Measurements from ENCODE around the gene YWHAG.

GRCh38 chr7:76342222-76342621 lies 16.6 kb downstream of the YWHAG start:
- TF ChIP-seq CTCF (conservative IDR thresholded peaks at IDR 0.05; ENCODE audit: low read length) (no peak), EZH2phosphoT487 (IDR thresholded peaks at IDR 0.05; ENCODE audit: borderline replicate concordance) (no peak)
